CD4-positive, alpha-beta T cell (primary cell): ENCODE data around the gene BAG5. TPM values are rescaled to one million over a fixed set of nuclear protein-coding genes. Genes with fewer than 3 reads are reported as not detected.

Experiments used
- ATAC-seq: fragments of 200-7000 bp; cut with Tn5 transposase; one replicate; pipeline ENCODE4 v1.10.0; 2022; ENCODE audit warnings: mild to moderate bottlenecking; ENCODE audit not compliant: poor library complexity
- CTCF ChIA-PET: fragments of 350-600 bp; sonication (Branson Sonifier 250); formaldehyde crosslinking; loops from one replicate; lab custom pipeline; 2021; ENCODE audit warnings: antibody characterized with exemption, inconsistent platforms; lab: Charles Lee
- POLR2A ChIA-PET: fragments of 350-600 bp; sonication (Branson Sonifier 250); formaldehyde crosslinking; loops from one replicate; lab custom pipeline; 2021; ENCODE audit warnings: antibody characterized with exemption, inconsistent platforms; lab: Charles Lee
- DNase-seq, 14 experiments: peaks; one replicate each; pipeline ENCODE4 v3.0.0-alpha.2; 2013 to 2020; ENCODE audit warnings: mixed read lengths in 2 of 14
- H3K27ac ChIP-seq, 2 donors: one replicate each; pipeline versions ENCODE4 v1.5.1 to v1.7.0; 2013; ENCODE audit warnings: low read length in 2 of 2, low read depth in 1 of 2, mild to moderate bottlenecking in 1 of 2
- H3K27me3 ChIP-seq, 2 experiments: 1 replicate in 1 of 2; 2 replicates in 1 of 2; pipeline versions ENCODE4 v1.6.1 to v1.7.0; 2013; ENCODE audit warnings: low read length in 2 of 2, control low read depth in 1 of 2, mild to moderate bottlenecking in 1 of 2, moderate library complexity in 1 of 2; ENCODE audit not compliant: insufficient read depth in 2 of 2, control insufficient read depth in 1 of 2
- H3K36me3 ChIP-seq: one replicate; pipeline ENCODE4 v1.6.1; 2013; ENCODE audit warnings: low read length, control low read depth; ENCODE audit not compliant: insufficient read depth
- H3K4me1 ChIP-seq: one replicate; pipeline ENCODE4 v1.6.1; 2013; ENCODE audit warnings: low read length, control low read depth; ENCODE audit not compliant: insufficient read depth
- H3K4me3 ChIP-seq: one replicate; pipeline ENCODE4 v1.5.1; 2013; ENCODE audit warnings: mild to moderate bottlenecking, low read length, moderate library complexity
- H3K9me3 ChIP-seq, 2 experiments: 1 replicate in 1 of 2; 2 replicates in 1 of 2; pipeline versions ENCODE4 v1.6.1 to v1.7.0; 2013; ENCODE audit warnings: low read length in 2 of 2, mild to moderate bottlenecking in 2 of 2, control low read depth in 1 of 2, moderate library complexity in 1 of 2; ENCODE audit not compliant: control insufficient read depth in 1 of 2, insufficient read depth in 1 of 2
- H3K27ac Mint-ChIP-seq: one replicate; pipeline ENCODE4 v1.8.0; 2020; ENCODE audit warnings: mixed read lengths
- H3K27me3 Mint-ChIP-seq: one replicate; pipeline ENCODE4 v1.8.0; 2021; ENCODE audit warnings: mixed read lengths
- H3K36me3 Mint-ChIP-seq: one replicate; pipeline ENCODE4 v1.8.0; 2021; ENCODE audit warnings: low read depth, mixed read lengths
- H3K4me1 Mint-ChIP-seq: one replicate; pipeline ENCODE4 v1.8.0; 2021; ENCODE audit warnings: low read depth, mixed read lengths
- H3K4me3 Mint-ChIP-seq: one replicate; pipeline ENCODE4 v1.8.0; 2020; ENCODE audit warnings: mild to moderate bottlenecking, mixed read lengths
- H3K9me3 Mint-ChIP-seq: one replicate; pipeline ENCODE4 v1.8.0; 2020; ENCODE audit warnings: mixed read lengths
- intact Hi-C, 2 experiments: fragments of 100-400 bp; cut with DNase I in 1 of 2; cut with micrococcal nuclease in 1 of 2; formaldehyde crosslinking; loops; one replicate each; pipeline versions ENCODE4 v1.15.1 to v1.9.0; 2023 to 2025; cut with DNase I, micrococcal nuclease
- total RNA-seq, 174 experiments: library from RNA in 2 of 174; stranded (reverse) in 2 of 174; gene quantifications; one replicate each; pipeline ENCODE4 v1.2.3 and lab custom pipeline; 2021 to 2026
- TF ChIP-seq, protein P1 (sequence below): fragments of 200-600 bp; IDR thresholded peaks from one replicate; pipeline ENCODE4 v1.8.0; 2022; ENCODE audit warnings: antibody characterized with exemption, mild to moderate bottlenecking

Gene BAG5
- total RNA-seq, 2 experiments from 2014 or later: 39.4 to 40.3 TPM

DNA sequence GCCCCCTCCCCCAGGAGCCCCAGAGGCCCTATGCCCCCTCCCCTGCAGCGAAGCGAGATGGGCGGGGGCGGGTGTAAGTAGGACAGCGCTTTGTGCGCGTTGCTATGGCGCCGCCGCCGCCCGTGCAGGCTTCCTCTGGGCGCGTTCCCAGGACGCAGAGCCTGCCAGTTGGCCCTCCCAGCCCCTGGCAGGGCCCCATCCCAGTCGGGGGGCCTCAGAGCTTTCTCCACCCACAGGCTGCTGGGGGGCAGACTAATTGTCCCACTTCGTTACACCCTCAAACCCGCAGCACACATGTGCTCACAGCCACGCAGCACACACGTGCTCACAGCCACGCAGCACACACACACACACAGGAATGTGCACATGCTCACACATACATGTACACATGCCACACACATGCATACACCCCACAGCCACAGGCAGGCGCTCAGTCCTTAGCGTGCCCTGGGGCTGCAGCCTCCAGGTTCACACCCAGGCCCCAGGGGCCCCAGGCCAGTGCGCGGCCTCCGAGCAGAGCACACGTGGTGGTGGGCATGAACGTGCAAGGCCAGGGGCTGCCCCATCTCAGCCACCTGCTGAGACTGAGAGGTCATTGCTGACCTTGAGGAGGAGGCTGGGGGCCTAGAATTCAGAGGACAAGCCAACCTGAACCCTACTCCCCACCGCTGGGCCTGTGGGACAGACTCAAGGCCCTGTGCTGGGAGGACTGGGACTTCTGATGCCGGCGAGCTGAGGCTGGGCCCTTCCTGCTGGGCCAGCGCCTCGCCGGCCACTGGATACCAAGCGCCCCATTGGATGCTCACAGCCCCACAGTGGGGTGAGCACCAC is 17.9 kb downstream of the BAG5 start:
- H3K4me3 ChIP-seq: no peak overlapping the region
- no peaks in the 10 kb centered on the region for H3K36me3 ChIP-seq
- ChIA-PET POLR2A (no interaction called here), CTCF (interaction anchor here (1.0 to 3.8 kb wide), 2 partner anchors 26 kb away, joined by 3 to 22 read pairs; no protein-coding TSS in a partner anchor)
- H3K4me3 Mint-ChIP-seq: no peak overlapping the region
- ATAC-seq: no peak
- H3K9me3 ChIP-seq: no peaks in the 10 kb centered on the region
- H3K9me3 Mint-ChIP-seq: no peaks in the 10 kb centered on the region
- H3K27ac Mint-ChIP-seq: no peak overlapping the region
- peaks cover 3 to 8% of the 10 kb centered on the region in 2 experiments for H3K27me3 ChIP-seq
- no peak for DNase-seq
- no peaks in the 10 kb centered on the region for H3K4me1 Mint-ChIP-seq
- TF ChIP-seq, protein P1, sequence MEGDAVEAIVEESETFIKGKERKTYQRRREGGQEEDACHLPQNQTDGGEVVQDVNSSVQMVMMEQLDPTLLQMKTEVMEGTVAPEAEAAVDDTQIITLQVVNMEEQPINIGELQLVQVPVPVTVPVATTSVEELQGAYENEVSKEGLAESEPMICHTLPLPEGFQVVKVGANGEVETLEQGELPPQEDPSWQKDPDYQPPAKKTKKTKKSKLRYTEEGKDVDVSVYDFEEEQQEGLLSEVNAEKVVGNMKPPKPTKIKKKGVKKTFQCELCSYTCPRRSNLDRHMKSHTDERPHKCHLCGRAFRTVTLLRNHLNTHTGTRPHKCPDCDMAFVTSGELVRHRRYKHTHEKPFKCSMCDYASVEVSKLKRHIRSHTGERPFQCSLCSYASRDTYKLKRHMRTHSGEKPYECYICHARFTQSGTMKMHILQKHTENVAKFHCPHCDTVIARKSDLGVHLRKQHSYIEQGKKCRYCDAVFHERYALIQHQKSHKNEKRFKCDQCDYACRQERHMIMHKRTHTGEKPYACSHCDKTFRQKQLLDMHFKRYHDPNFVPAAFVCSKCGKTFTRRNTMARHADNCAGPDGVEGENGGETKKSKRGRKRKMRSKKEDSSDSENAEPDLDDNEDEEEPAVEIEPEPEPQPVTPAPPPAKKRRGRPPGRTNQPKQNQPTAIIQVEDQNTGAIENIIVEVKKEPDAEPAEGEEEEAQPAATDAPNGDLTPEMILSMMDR: no peak
- intact Hi-C loops: loop anchor here in 1 of 2 experiments (5.0 kb wide), 1 partner anchor 437 kb away; no protein-coding TSS in a partner anchor
- no peaks in the 10 kb centered on the region for H3K27me3 Mint-ChIP-seq
- peaks cover 8% of the 10 kb centered on the region for H3K4me1 ChIP-seq
- no peak overlapping the region for H3K27ac ChIP-seq
- H3K36me3 Mint-ChIP-seq: no peaks in the 10 kb centered on the region

DNA sequence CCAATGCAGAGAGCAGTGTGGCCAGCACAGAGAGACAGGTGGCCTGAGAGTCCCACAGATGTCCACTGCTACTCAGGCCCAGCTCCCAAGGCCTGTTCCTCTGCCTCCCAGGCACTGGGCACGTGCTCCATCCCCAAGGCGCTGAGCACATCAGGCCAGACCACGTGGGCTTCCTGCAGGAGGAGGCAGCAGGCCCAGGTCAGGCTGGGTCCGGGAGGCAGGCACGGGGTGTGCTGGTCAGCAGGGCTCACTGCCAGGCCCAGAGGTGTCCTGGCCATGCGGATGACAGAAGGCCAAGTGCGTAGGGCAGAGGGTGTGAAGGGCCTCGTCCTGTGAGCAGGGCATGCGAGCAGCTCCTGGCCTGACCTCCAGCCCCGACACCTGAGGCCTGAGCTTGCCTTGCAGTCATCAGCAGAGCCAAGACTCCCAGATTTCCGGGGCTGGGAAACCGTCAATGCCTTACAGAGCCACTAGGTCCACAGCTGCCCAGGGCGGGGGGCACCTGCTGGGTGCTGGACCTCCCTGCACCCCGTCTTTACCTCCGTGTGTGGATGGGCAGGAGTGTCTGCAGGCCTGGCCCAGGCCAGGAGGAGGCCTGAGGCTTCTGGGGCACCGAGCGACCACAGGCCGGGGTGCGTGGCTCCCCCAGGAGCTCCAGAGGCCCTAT is 18.6 kb downstream of the BAG5 start:
- H3K27ac Mint-ChIP-seq: no peak overlapping the region
- Histone ChIP-seq H3K4me3 (no peak overlapping the region), H3K27ac (no peak overlapping the region), H3K9me3 (no peaks in the 10 kb centered on the region), H3K36me3 (no peaks in the 10 kb centered on the region), H3K27me3 (peaks cover 3 to 8% of the 10 kb centered on the region in 2 experiments), H3K4me1 (peaks cover 8% of the 10 kb centered on the region)
- ATAC-seq: no peak
- POLR2A ChIA-PET: no interaction called here
- no peaks in the 10 kb centered on the region for H3K9me3 Mint-ChIP-seq
- TF ChIP-seq, protein P1: no peak
- H3K4me1 Mint-ChIP-seq: no peaks in the 10 kb centered on the region
- H3K4me3 Mint-ChIP-seq: no peak overlapping the region
- no peaks in the 10 kb centered on the region for H3K36me3 Mint-ChIP-seq
- no peak for DNase-seq
- CTCF ChIA-PET: interaction anchor here (1.0 to 1.4 kb wide), 2 partner anchors 25 to 44 kb away, joined by 3 read pairs; no protein-coding TSS in a partner anchor
- no peaks in the 10 kb centered on the region for H3K27me3 Mint-ChIP-seq
- intact Hi-C loops: no loop called here

DNA sequence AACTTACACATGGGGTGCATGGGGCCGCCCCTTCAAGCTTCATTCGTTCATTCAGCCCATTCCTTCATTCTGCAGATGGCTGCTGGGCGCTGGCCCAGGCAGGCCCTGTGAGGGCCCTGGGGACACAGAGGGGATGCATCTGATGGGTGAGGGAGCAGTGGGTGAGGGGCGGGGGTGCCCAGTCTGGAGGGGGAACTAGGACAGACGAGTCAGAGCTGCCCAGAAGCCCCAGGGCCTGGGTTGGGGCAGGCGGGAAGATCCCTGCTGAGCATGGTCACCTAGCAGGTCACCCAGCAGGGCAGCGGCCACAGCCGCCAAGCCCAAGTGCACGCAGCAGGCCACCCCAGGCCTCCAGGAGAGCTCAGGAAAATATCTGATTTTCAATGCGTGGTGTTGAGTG is 19.3 kb downstream of the BAG5 start:
- intact Hi-C loops: no loop called here
- TF ChIP-seq, protein P1: no peak
- no peak for DNase-seq
- Histone ChIP-seq H3K27me3 (peaks cover 6 to 8% of the 10 kb centered on the region in 2 experiments), H3K9me3 (no peaks in the 10 kb centered on the region), H3K27ac (no peak overlapping the region), H3K36me3 (no peaks in the 10 kb centered on the region), H3K4me3 (no peak overlapping the region), H3K4me1 (peaks cover 8% of the 10 kb centered on the region)
- H3K36me3 Mint-ChIP-seq: no peaks in the 10 kb centered on the region
- H3K9me3 Mint-ChIP-seq: no peaks in the 10 kb centered on the region
- POLR2A ChIA-PET: interaction anchor here (1.2 kb wide), 2 partner anchors 13 to 22 kb away, joined by 4 read pairs; partner anchors contain the start of gene TRMT61A
- CTCF ChIA-PET: interaction anchor here (1.4 kb wide), 1 partner anchor 43 kb away, joined by 3 read pairs; no protein-coding TSS in a partner anchor
- no peaks in the 10 kb centered on the region for H3K27me3 Mint-ChIP-seq
- ATAC-seq: no peak
- H3K4me3 Mint-ChIP-seq: no peak overlapping the region
- H3K4me1 Mint-ChIP-seq: no peaks in the 10 kb centered on the region
- H3K27ac Mint-ChIP-seq: no peak overlapping the region
